ENCODE results near the gene CFLAR.
A peak's percentile ranks its signal among the peaks of the same experiment; 100 is the strongest.
"Not testable (repeated sequence)": the region's sequence is repeated elsewhere in the genome, so short reads cannot be mapped to it uniquely, and the experiment has no call there.

Gene CFLAR

GRCh38 chr2:201182650-201183364 lies 66.8 kb downstream of the CFLAR start, which contains the start of gene CASP10:
CASP10 (plus strand) TSS chr2:201183141; CDS start chr2:201185778, 2,637 bp downstream.
- DNase-seq (ENCODE audit: low spot score) = peak; percentile 91

GRCh38 chr2:201183365-201183727 lies 67.4 kb downstream of the CFLAR start:
- DNase-seq (ENCODE audit: low spot score) = no peak

- DNase-seq (ENCODE audit: low spot score) = peak; percentile 26
These were observed 67.9 kb downstream of the CFLAR start for GRCh38 chr2:201183835-201184234.

- not testable (repeated sequence) for DNase-seq (ENCODE audit: low spot score)
These were observed 68.3 kb downstream of the CFLAR start for GRCh38 chr2:201184248-201184647.

GRCh38 chr2:201185863-201186262 lies 69.9 kb downstream of the CFLAR start:
- DNase-seq (ENCODE audit: low spot score) = no peak

- DNase-seq (ENCODE audit: low spot score) = no peak
These were observed 71.0 kb downstream of the CFLAR start for GRCh38 chr2:201186982-201187381.

GRCh38 chr2:201188449-201188848 lies 72.5 kb downstream of the CFLAR start:
- no peak for DNase-seq (ENCODE audit: low spot score)

- no peak for DNase-seq (ENCODE audit: low spot score)
These were observed 75.3 kb downstream of the CFLAR start for GRCh38 chr2:201191132-201191875.

GRCh38 chr2:201194097-201194496 lies 78.1 kb downstream of the CFLAR start:
- no peak for DNase-seq (ENCODE audit: low spot score)

GRCh38 chr2:201195331-201195730 lies 79.4 kb downstream of the CFLAR start:
- no peak for DNase-seq (ENCODE audit: low spot score)

- DNase-seq (ENCODE audit: low spot score) = no peak
These were observed 80.0 kb downstream of the CFLAR start for GRCh38 chr2:201196003-201196402.

- no peak for DNase-seq (ENCODE audit: low spot score)
These were observed 80.8 kb downstream of the CFLAR start for GRCh38 chr2:201196803-201197202.

GRCh38 chr2:201197781-201198180 lies 81.8 kb downstream of the CFLAR start:
- DNase-seq (ENCODE audit: low spot score) = no peak

- DNase-seq (ENCODE audit: low spot score) = no peak
These were observed 83.9 kb downstream of the CFLAR start for GRCh38 chr2:201199847-201200246.

GRCh38 chr2:201200345-201200744 lies 84.4 kb downstream of the CFLAR start:
- no peak for DNase-seq (ENCODE audit: low spot score)

GRCh38 chr2:201201371-201201770 lies 85.4 kb downstream of the CFLAR start:
- DNase-seq (ENCODE audit: low spot score) = no peak

GRCh38 chr2:201203916-201204654 lies 88.1 kb downstream of the CFLAR start:
- no peak for DNase-seq (ENCODE audit: low spot score)

GRCh38 chr2:201204655-201205514 lies 88.9 kb downstream of the CFLAR start:
- peak; percentile 93 for DNase-seq (ENCODE audit: low spot score)

GRCh38 chr2:201205515-201205849 lies 89.5 kb downstream of the CFLAR start:
- peak; percentile 43 for DNase-seq (ENCODE audit: low spot score)

- DNase-seq (ENCODE audit: low spot score) = no peak
These were observed 92.7 kb downstream of the CFLAR start for GRCh38 chr2:201208563-201209252.

GRCh38 chr2:201215963-201216362 lies 100.0 kb downstream of the CFLAR start:
- DNase-seq (ENCODE audit: low spot score) = no peak
